Ovary (tissue), 9 donors: ENCODE data around the gene BUD31. TPM values are rescaled to one million over a fixed set of nuclear protein-coding genes. Genes with fewer than 3 reads are reported as not detected.

ENCODE experiments used
- DNase-seq, 5 donors: peaks; one replicate each; pipeline ENCODE4 v3.0.0-alpha.2; 2019 to 2020
- H3K27ac ChIP-seq, 2 donors: fragments of 200-600 bp; one replicate each; pipeline versions ENCODE4 v1.5.1 to v1.8.0; 2019 to 2022
- H3K27me3 ChIP-seq: fragments of 200-600 bp; one replicate; pipeline ENCODE4 v1.8.0; 2022
- H3K36me3 ChIP-seq: fragments of 200-600 bp; sonication (generic); one replicate; pipeline ENCODE4 v1.5.1; 2019
- H3K4me1 ChIP-seq: one replicate; pipeline ENCODE4 v1.8.1; 2013; ENCODE audit warnings: mild to moderate bottlenecking, moderate library complexity; ENCODE audit not compliant: insufficient read depth
- H3K4me3 ChIP-seq: fragments of 200-600 bp; sonication (generic); one replicate; pipeline ENCODE4 v1.5.1; 2017
- H3K9me3 ChIP-seq, 2 donors: fragments of 200-600 bp in 1 of 2; sonication (generic) in 1 of 2; one replicate each; pipeline versions ENCODE4 v1.5.1 to v1.8.1; 2013 to 2019; ENCODE audit warnings: mild to moderate bottlenecking in 1 of 2, moderate library complexity in 1 of 2
- CTCF ChIP-seq, 3 donors: fragments of 450-650 bp in 2 of 3; fragments of 200-600 bp in 1 of 3; IDR thresholded peaks; one replicate each; pipeline versions ENCODE4 v1.5.1 to v1.8.0; 2016 to 2022; ENCODE audit warnings: antibody characterized with exemption in 3 of 3, mild to moderate bottlenecking in 1 of 3
- EP300 ChIP-seq: sonication (generic); formaldehyde crosslinking; IDR thresholded peaks from one replicate; pipeline ENCODE4 v1.6.1; 2017; ENCODE audit warnings: antibody characterized with exemption
- POLR2A ChIP-seq: fragments of 450-650 bp; IDR thresholded peaks from one replicate; pipeline ENCODE4 v1.6.1; 2017; ENCODE audit warnings: antibody characterized with exemption, mild to moderate bottlenecking, moderate library complexity
- WGBS, 3 donors: extraction: QIAGEN DNeasy Blood & Tissue Kit in 1 of 3; methylation state at CpG; one replicate each; pipeline versions ENCODE4 v1.1.5 to v1.1.7; 2013 to 2017; 5-methylcytosine and 5-hydroxymethylcytosine counted together
- intact Hi-C, 4 donors: fragments of 100-400 bp; cut with DNase I; formaldehyde crosslinking; loops; one replicate each; pipeline versions ENCODE4 v1.11.0 to v1.15.1; 2022 to 2023
- polyA plus RNA-seq, 2 donors: library from polyadenylated mRNA; stranded (reverse); fragments of 200-250 nt in 1 of 2; fragments of 350-450 nt in 1 of 2; fragmentation: Illumina TruSeq in 1 of 2; extraction: RNeasy Lipid Tissue Mini Kit (QIAGEN cat#74804) in 1 of 2; gene quantifications; one replicate each; pipeline ENCODE4 v1.2.3, GENCODE V29; 2013 to 2014
- total RNA-seq, 7 donors: library from RNA; depleted of rRNA in 2 of 7; stranded (reverse); fragments of >200 nt in 2 of 7; fragmentation: NEBNext Ultra II Directional in 3 of 7; extraction: Animal tissue kit (Norgen Biotek cat#: 25700) in 3 of 7; gene quantifications; one replicate each; pipeline versions ENCODE4 v1.1.0 to v1.2.4, GENCODE V29; 2016 to 2023
- donor health status: DM: no; HTN: no; CAD: no; lungs with moderate emphysema.
- donor health status: DM: no; HTN: no; CAD: no.
- donor health status: Bipolar disorder and iron deficiency.
- donor health status: DM: yes; HTN: yes; CAD: no.
- donor health status: DM: no; HTN: no; CAD: no.
- donor health status: DM: yes; HTN: yes; CAD: no.

The BUD31 gene
- total and polyA plus RNA-seq, 9 donors, result 44.4 to 157 (median 65.2) TPM

GRCh38 chr7:99380032-99380822 is 28.5 kb upstream of the BUD31 start:
- Histone ChIP-seq H3K36me3 (no peaks in the 10 kb centered on the region), H3K27me3 (no peaks in the 10 kb centered on the region), H3K27ac (peak overlapping the region; percentile 1 to 50), H3K9me3 (no peaks in the 10 kb centered on the region), H3K4me1 (peaks cover 7% of the 10 kb centered on the region), H3K4me3 (no peak overlapping the region)
- intact Hi-C loops, result no loop called here
- 29 to 40% (median 31%) methylated on average over 12 of the region's 12 CpGs for WGBS, 3 donors
- TF ChIP-seq CTCF (IDR thresholded peaks at IDR 0.05), result no peak
- no peak for TF ChIP-seq EP300
- TF ChIP-seq POLR2A, result no peak
- no peak for DNase-seq

GRCh38 chr7:99380823-99381663 is 27.7 kb upstream of the BUD31 start:
- Histone ChIP-seq H3K4me1 (peaks cover 6% of the 10 kb centered on the region), H3K27me3 (no peaks in the 10 kb centered on the region), H3K4me3 (no peak overlapping the region), H3K27ac (no peak overlapping the region), H3K9me3 (no peaks in the 10 kb centered on the region), H3K36me3 (no peaks in the 10 kb centered on the region)
- TF ChIP-seq CTCF (IDR thresholded peaks at IDR 0.05) (no peak), EP300 (no peak), POLR2A (no peak)
- WGBS, 3 donors, result 64 to 66% (median 64%) methylated on average over 14 to 16 of the region's 16 CpGs
- intact Hi-C loops, result no loop called here
- DNase-seq, result no peak

GRCh38 chr7:99381664-99382075 is 27.1 kb upstream of the BUD31 start:
- H3K9me3 ChIP-seq, result no peaks in the 10 kb centered on the region
- H3K4me3 ChIP-seq, result no peak overlapping the region
- 79 to 85% (median 80%) methylated on average over 5 to 7 of the region's 7 CpGs for WGBS, 3 donors
- no peaks in the 10 kb centered on the region for H3K36me3 ChIP-seq
- TF ChIP-seq CTCF (IDR thresholded peaks at IDR 0.05) (no peak), EP300 (no peak), POLR2A (no peak)
- no peaks in the 10 kb centered on the region for H3K27me3 ChIP-seq
- no peak overlapping the region for H3K27ac ChIP-seq
- no peak for DNase-seq
- peaks cover 6% of the 10 kb centered on the region for H3K4me1 ChIP-seq
- intact Hi-C loops, result no loop called here

- no peak for TF ChIP-seq POLR2A
- TF ChIP-seq EP300, result no peak
- TF ChIP-seq CTCF (IDR thresholded peaks at IDR 0.05), result no peak
These were observed 25.6 kb upstream of the BUD31 start for GRCh38 chr7:99383203-99383602.

More at GRCh38 chr7:99383203-99383602, 25.6 kb upstream of the BUD31 start:
- Histone ChIP-seq H3K9me3 (no peaks in the 10 kb centered on the region), H3K4me1 (peaks cover 6% of the 10 kb centered on the region), H3K4me3 (no peak overlapping the region), H3K27me3 (no peaks in the 10 kb centered on the region), H3K27ac (no peak overlapping the region), H3K36me3 (no peaks in the 10 kb centered on the region)
- DNase-seq, result no peak
- intact Hi-C loops, result no loop called here
- 86 to 90% (median 88%) methylated on average over 10 of the region's 10 CpGs for WGBS, 3 donors
